Astrocyte of the cerebellum (primary cell): ENCODE data around the gene LRRC1.

Source experiments
- DNase-seq: peaks from one replicate; pipeline ENCODE4 v3.0.0-alpha.2; 2011; ENCODE audit warnings: low read depth
- H3K4me3 ChIP-seq: 2 replicates; pipeline ENCODE4 v1.5.1; 2011; ENCODE audit warnings: mild to moderate bottlenecking, low read depth, low read length, moderate library complexity
- in situ Hi-C: cut with HindIII; loops from 2 replicates; pipeline ENCODE4 v1.10.0; 2017; ENCODE audit warnings: low sequenced_read_pairs
- TF ChIP-seq, protein P1 (sequence below): IDR thresholded peaks from 2 replicates; pipeline ENCODE4 v1.5.1; 2012; ENCODE audit warnings: low read length, low read depth, moderate library complexity, mild to moderate bottlenecking; ENCODE audit errors: missing control alignments

LRRC1 gene

DNA sequence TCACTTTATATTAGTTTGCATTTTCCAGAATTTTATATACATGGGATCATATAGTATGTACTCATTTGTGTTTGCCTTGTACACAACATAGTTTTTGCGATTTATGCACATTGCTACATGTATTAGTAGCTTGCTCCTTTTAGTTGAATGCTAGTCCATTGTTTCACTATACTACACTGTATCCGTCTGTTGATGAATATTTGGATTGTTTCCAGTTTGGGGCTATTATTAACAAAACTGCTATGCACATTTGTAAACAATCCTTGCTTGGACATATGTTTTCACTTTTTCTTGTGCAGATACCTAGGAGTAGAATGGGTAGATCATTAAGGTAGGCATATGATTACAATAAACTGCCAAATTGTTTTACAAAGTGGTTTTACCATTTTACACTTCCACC lies 3.9 kb upstream of the LRRC1 start:
- H3K4me3 ChIP-seq = no peak overlapping the region
- in situ Hi-C loops = no loop called here
- no peak for DNase-seq
- TF ChIP-seq, protein P1, sequence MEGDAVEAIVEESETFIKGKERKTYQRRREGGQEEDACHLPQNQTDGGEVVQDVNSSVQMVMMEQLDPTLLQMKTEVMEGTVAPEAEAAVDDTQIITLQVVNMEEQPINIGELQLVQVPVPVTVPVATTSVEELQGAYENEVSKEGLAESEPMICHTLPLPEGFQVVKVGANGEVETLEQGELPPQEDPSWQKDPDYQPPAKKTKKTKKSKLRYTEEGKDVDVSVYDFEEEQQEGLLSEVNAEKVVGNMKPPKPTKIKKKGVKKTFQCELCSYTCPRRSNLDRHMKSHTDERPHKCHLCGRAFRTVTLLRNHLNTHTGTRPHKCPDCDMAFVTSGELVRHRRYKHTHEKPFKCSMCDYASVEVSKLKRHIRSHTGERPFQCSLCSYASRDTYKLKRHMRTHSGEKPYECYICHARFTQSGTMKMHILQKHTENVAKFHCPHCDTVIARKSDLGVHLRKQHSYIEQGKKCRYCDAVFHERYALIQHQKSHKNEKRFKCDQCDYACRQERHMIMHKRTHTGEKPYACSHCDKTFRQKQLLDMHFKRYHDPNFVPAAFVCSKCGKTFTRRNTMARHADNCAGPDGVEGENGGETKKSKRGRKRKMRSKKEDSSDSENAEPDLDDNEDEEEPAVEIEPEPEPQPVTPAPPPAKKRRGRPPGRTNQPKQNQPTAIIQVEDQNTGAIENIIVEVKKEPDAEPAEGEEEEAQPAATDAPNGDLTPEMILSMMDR = no peak

DNA sequence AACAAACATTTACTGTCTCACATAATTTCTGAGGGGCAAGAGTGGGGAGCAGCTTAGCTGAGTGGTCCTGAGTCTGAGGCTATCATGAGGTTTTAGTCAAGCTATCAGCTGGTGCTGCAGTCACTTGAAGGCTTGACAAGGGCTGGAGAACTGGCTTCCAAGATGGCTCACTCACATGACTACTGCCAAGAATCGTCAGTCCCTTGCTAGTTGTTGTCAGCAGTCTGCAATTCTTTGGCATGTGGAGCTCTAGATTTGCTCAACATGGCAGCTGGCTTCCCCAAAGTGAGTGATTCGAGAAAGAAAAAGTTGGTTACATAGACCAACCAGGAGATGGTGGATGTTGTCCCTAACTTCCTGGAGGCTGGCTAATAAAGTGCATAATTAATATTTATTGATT lies 2.8 kb upstream of the LRRC1 start:
- in situ Hi-C loops = no loop called here
- TF ChIP-seq, protein P1 = no peak
- H3K4me3 ChIP-seq = no peak overlapping the region
- no peak for DNase-seq

DNA sequence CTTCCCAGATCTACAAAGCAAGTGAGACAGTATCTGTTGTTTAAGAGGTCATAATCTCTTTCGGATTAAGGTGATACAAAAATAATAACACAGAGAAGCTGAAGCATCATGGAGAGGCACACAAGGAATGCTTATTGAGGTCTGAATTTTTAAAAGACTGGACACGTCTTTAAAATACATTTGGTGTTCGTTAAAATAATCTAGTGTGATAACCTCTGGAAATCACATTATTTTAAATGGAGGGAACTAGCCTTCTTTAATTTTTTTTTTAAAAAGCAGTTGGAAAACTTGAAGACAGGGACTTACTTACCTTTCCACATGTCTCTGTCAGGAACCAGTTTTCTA lies 1.9 kb upstream of the LRRC1 start:
- in situ Hi-C loops = no loop called here
- TF ChIP-seq, protein P1 = no peak
- DNase-seq = no peak
- peak overlapping the region; percentile 78 for H3K4me3 ChIP-seq

DNA sequence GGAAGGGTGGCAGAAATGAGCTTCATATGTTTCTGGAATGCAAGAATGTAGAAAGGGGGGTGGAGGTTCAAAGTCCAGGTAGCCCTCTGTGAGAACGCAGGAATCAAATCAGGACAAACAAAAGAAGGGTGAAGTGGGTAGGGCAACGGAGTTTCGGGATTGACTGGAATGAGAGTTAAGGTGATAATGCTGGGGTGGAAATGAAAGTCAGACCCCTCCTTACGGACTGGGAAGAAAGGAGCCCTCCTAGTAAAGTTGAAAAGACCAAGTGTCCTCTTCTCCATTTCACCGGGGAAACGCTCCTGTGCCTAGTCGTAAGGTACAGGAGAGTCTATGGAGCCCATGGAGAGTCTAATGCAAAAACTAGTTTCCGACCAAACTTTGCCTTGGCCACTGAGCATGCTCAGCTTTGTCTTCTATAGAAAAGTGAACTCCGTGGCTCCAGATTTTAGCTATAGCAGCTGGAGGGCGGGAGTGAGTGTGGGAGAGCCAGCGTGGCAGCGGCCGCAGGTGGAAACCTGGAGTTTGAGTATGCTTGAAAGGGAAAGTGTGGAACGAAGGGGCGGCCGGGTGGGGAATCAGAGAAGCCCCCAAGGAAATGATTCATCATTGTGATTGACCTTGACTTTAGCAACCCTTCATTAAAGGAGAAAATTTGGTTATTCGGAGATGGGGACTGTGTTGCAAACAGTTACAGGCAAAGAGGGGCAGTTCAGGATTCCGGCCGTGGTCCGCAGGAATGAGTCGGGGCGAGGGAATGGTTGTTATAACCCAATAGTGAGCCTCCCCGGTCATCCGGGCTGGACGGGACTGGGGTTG lies 1.3 kb upstream of the LRRC1 start:
- H3K4me3 ChIP-seq = peak overlapping the region; percentile 78
- TF ChIP-seq, protein P1 = no peak
- DNase-seq = peak; percentile 33
- in situ Hi-C loops = no loop called here

DNA sequence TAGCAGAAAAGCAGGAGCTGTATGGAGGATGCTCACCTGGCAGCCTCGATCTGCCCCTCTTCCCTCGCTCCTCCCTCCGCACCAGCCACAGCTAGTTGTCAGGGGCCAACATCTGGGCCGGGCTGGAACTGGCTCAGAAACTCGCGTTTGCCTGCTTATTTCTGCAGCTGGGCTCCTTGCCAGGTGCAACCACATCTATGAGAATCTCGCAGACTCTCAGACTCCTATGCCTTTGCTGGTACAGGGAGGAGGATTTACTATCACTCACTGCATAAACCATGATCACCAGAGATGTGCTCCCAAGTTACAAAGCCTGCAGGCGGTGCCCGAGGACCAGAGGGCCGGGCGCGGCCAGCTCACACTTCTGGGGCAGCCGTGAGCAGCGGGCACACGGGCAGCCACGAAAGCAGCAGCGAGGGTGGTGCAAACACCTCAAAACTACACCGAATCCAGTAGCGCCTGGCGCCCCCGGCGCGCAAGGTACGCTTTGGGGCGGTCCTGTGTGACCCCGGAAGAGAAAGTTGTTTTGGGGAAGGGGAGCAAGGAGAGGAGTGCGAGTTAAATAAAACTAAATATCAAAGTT lies 577 bp upstream of the LRRC1 start:
- peak; percentile 75 for DNase-seq
- TF ChIP-seq, protein P1 = peak; percentile 66
- in situ Hi-C loops = no loop called here
- H3K4me3 ChIP-seq = peak overlapping the region; percentile 78

DNA sequence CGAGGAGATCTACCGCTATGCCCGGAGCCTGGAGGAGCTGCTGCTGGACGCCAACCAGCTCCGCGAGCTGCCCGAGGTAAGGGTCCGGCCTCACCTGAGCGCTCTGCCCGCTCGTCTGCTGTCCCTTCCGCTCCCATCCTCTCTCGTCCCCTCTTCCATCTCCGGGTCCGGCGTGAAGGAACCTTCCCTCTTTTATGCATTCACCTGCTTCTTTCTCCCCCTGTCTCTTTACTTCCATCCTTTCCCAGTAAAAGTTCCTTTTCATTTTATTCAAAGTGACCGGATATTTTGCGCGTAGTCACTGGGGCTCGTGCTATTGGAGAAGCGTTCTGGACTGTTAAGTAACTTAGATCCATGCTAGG lies 516 bp downstream of the LRRC1 start:
- in situ Hi-C loops = no loop called here
- H3K4me3 ChIP-seq = peak overlapping the region; percentile 78
- TF ChIP-seq, protein P1 = no peak
- no peak for DNase-seq
